Forelimb muscle (tissue), 1 donor: ENCODE measurements around the gene C22orf23. TPM values are rescaled to one million over a fixed set of nuclear protein-coding genes. Genes with fewer than 3 reads are reported as not detected.

ENCODE experiments used
- DNase-seq: peaks from one replicate; pipeline ENCODE4 v3.0.0-alpha.2; 2013; ENCODE audit warnings: low read depth
- polyA plus RNA-seq: library from polyadenylated mRNA; unstranded; fragments of 120-200 nt; gene quantifications from one replicate; pipeline ENCODE4 v1.2.1, GENCODE V29; 2013; ENCODE audit not compliant: insufficient read length

The C22orf23 gene
- 10.2 TPM for polyA plus RNA-seq

- DNase-seq, result peak; percentile 94
These were observed at the start of gene C22orf23, which contains the start of gene POLR2F for GRCh38 chr22:37953437-37954179. TSS of gene C22orf23 (minus strand) at chr22:37953601. CDS start at chr22:37953149, 452 bp downstream. TSS of gene POLR2F (plus strand) at chr22:37953699. CDS start at chr22:37953788, 89 bp downstream.

DNA sequence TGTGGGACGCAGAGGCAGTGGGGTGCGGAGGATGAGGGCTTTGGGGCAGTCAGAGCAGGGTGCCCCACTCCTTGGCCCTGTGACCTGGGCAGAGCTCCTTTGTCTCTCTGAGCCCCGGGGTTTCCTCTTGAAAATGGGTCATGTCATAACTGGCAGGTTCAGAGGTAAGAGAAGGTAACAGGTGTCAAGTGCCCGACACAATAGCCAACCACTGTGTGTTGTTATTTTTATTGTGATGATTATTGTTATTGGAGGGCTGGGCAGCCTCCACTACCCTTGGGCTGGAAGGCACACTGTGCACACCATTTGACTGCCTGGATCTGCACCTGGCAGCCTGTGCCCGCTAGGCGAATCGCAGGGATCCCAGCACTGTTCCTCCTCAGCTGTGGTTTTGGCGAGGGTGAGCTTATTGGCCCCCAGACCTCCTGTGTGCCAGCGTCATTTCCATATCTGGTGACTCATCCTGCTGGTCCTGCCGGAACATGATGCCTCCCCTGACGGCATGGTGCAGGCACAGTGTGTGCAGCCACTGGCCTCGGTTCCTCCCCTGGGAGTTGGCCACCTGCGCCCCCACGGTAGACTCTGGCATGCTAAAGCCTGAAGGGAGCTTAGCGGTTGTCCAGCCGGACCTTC lies 46.4 kb upstream of the C22orf23 start:
- no peak for DNase-seq

DNA sequence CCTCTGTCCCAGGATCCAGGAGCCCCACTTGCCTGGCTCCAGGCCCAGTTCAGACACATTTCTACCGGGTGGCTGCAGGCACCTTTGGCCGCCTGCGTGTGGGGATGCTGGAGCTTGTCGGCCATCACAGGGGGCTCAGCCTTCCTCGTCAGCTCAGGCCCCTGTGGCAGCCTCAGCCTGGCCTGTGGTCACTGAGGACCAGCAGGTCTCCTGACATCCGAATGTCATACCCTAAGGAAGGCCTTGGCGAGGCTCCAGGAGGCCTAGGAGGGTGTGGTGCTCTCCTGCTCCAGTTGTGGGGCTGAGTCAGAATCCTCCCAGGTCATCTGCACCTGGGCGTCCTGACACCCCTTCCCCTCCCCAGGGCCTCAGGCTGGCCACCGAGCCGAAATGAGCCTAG lies 45.8 kb upstream of the C22orf23 start:
- no peak for DNase-seq

DNA sequence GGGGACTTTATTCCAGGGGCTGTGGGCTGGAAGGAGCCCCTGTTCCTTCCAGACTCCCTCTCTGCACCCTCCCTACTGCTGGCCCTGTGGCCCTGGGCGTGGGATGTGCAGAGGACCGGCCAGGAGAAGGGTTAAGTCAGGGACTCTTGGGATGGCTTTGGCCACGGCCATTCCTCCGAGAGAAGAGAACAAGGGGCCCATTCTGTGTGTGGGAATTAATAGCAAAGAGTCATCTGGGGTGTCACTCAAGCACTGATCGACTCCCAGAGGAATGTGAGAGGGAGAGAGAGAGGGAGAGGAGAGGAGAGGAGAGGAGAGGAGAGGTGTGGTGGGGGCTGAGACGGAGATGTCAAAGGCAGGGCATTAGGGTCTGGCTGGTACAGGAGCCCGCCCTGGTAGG lies 45.1 kb upstream of the C22orf23 start:
- no peak for DNase-seq

- DNase-seq, result no peak
These were observed 43.3 kb upstream of the C22orf23 start for GRCh38 chr22:37996515-37997246.

DNA sequence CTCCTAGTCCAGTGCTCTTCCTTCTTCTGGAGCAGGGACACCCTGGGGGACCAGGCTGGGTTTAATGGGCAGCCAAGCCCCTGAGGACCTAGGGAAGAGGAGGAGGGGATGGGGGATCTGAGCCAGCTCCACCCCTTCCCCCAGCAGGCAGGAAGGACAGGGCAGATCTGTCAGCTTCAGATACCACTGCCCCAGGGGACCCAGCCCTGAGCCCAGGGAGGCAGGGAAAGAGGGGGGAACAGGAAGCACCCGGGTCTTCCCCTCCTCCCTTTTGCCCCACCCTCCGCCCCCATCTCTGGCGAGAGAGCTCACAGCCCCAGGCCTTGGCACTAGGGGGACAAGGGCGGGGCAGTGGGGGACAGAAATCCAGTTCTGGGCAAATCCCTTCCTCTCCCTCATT lies 42.7 kb upstream of the C22orf23 start:
- no peak for DNase-seq

- no peak for DNase-seq
These were observed 42.1 kb upstream of the C22orf23 start for GRCh38 chr22:37995460-37995859.

DNA sequence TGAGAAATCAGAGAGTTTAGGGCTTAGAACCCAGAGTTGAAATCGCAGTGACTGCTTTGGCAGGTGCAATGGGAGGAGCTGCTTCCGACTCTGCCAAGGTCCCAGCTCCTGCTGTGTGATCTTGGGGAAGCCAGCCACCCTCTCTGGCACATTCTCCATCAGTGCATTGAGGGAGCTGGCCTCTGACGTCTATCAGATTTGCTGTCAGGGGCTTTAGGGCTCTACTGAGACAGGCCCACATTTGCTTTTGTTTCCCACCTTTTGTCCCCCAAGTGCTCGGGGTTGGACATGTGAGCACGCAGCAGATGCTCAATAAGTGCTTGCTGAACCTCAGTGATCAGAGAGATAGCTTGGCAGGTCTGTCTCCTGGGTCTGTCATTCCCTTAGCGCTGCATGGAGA lies 41.6 kb upstream of the C22orf23 start:
- DNase-seq, result no peak

GRCh38 chr22:37994049-37994448 lies 40.6 kb upstream of the C22orf23 start:
- DNase-seq, result no peak

- DNase-seq, result no peak
These were observed 38.5 kb upstream of the C22orf23 start for GRCh38 chr22:37991731-37992442.

GRCh38 chr22:37990862-37991261 lies 37.5 kb upstream of the C22orf23 start:
- no peak for DNase-seq

DNA sequence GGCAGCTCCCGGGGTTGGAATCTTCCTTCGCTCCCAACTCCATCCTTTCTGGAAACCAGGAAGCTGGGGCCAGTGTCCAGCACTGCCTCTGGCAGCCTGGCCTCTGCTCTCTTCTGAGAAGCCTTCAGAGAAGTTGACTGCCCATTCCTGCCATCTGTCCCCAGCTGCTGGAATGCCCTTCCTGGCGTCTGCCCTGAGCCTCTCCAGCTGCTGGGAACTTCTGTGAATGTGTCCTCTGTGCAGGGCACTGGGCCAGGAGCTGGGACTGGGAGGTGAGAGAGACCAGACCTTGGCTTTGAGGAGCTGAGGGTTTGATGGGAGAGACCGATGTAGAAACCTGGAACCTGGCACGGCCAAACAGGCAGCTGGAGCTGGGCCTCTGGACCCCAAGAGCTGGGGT lies 36.9 kb upstream of the C22orf23 start:
- no peak for DNase-seq

GRCh38 chr22:37989146-37990045 lies 36.0 kb upstream of the C22orf23 start:
- DNase-seq, result no peak

DNA sequence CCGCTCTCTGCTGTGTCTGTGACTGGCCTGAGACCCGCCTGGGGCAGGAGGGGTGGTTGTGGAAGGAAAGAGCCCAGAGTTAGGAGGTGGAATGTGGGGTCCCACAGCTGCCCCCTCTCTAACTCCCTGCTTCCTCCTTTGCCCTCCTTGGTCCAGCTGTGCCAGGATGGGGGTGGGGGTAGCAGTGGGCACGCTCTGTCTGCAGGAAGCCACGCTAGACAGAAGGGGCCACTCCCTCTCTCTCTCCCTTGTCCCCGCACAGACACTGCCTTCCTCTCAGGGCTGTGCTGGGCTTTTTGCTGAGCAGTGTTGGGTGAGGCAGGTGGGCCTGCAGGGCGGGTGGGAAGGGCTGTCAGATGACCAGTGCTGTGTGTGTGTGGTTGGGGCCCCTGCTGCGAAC lies 33.0 kb upstream of the C22orf23 start:
- DNase-seq, result no peak

DNA sequence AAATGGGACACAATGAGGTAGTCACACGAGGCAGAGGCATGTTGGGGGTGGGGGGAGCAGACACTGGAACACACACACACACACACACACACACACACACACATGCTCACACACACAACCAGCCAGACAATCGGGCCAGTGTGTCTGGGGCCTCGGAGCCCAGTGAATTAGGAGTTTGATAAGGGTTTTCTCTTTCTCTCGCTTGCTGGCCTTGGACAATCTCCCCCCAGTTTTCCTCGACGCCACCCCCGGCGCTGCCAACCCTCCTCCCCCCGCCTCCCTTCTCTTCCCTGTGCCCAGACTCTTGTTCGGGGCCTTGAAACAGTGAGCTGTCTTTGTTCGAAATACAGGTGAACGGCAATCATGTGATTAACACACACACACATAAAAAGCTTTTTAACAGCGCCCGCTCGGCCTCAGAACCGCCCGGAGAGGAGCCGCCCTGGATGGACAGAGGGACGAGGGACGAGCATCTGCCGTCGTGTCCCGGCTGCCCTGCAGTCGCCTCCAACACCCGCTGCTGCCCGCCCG lies 32.4 kb upstream of the C22orf23 start:
- no peak for DNase-seq

- no peak for DNase-seq
These were observed 31.7 kb upstream of the C22orf23 start for GRCh38 chr22:37985050-37985585.

- no peak for DNase-seq
These were observed 30.7 kb upstream of the C22orf23 start, which contains the start of gene SOX10 for GRCh38 chr22:37983860-37984791. TSS of gene SOX10 (minus strand) at chr22:37984555. CDS start at chr22:37983784, 771 bp downstream.

DNA sequence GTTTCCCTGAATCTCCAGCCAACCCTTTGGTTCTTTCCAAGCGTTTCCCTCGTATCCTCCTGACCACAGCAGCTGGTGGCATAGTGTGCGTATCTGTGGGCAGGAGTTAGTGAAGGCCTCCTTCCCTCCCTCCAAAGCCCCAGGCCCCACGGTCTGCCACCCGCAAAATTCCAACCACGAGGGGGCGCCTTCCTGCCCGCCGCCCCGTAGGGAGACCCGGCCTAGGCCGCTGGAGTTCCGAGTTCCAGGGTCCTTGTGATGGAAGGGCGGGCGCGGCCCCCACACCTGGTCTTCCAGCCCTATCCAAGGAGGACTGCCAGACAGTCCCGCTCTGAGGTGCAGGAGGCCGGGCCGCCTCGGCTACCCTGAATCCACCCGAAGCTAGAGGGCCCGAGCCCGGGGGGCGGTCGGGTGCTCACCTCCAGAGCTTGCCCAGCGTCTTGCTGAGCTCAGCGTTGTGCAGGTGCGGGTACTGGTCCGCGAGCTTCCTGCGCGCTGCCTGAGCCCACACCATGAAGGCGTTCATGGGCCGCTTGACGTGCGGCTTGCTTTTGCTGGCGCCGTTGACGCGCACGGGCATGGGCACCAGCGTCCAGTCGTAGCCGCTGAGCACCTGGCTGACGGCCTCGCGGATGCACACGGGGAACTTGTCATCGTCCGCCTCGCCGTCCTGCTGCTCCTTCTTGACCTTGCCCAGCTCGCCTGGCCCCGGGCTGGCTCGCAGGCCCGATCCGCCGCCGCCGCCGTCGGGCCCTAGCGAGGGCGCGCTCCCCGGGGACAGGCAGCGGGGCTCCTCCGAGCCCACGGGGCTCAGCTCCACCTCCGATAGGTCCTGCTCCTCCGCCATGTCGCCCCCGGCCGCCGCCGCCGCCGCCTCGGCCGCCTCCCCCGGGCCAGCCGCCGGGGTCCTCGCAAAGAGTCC lies 29.8 kb upstream of the C22orf23 start:
- DNase-seq, result no peak
